GM18505 (cell line): ENCODE results near the gene RRP36.
A peak's percentile ranks its signal among the peaks of the same experiment; 100 is the strongest.
"Not testable (repeated sequence)": the region's sequence is repeated elsewhere in the genome, so short reads cannot be mapped to it uniquely, and the experiment has no call there.

Source experiments
- ATAC-seq: cut with Tn5 transposase; IDR thresholded peaks from one replicate; pipeline ENCODE4 v1.9.1; 2021; ENCODE audit not compliant: unreplicated experiment
- POLR2A ChIP-seq: IDR thresholded peaks from 4 replicates; pipeline ENCODE4 v1.6.1; 2011; ENCODE audit warnings: borderline replicate concordance; ENCODE audit not compliant: insufficient read depth, insufficient read length; ENCODE audit errors: extremely low read depth

The RRP36 gene

DNA sequence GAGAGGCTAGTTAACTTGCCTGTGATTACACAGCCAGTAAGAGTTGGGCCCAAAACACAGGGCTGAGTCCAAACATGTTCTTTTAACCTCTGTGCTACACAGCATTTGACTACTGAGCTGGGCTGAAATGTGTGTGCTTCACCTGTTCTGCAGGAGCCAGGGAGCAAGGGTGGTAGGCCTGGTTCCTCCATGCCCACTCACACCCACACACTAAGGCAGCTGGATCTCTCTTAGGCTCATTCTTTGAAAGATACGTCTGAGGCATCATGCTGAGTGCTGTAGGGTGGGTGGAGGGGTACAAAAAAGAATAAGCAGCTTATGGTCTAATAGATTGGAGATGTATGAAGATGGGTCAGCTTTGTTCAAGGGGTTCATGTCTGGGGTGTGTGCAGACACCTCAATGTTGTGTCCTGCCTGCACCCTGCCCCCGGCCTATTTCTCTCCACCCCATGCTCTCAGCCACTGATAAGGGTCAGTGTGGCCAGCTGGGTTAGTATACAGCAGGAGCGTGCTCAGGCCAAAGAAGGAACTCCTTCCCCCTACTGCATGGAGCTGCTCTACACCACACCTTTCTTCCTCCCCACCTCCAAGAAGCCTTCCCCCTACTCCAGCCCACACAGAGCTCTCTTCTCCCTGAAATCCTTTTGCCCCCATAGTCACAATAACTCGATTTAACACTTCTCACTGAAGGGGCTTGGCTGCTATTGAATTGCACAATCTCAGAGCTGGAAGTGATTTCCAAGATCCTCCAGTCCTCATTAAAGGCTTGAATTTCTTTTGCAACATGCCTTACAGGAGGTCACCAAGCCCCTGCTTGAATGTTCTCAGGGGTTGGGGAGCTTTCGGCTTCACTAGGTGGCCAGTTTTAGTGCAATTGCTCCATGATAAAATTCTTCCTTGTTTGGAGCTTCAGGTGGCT, 33.6 kb upstream of the RRP36 start:
- ATAC-seq = no peak
- TF ChIP-seq POLR2A = no peak

GRCh38 chr6:42988486-42989020, 32.9 kb upstream of the RRP36 start:
- ATAC-seq = no peak
- TF ChIP-seq POLR2A = no peak

DNA sequence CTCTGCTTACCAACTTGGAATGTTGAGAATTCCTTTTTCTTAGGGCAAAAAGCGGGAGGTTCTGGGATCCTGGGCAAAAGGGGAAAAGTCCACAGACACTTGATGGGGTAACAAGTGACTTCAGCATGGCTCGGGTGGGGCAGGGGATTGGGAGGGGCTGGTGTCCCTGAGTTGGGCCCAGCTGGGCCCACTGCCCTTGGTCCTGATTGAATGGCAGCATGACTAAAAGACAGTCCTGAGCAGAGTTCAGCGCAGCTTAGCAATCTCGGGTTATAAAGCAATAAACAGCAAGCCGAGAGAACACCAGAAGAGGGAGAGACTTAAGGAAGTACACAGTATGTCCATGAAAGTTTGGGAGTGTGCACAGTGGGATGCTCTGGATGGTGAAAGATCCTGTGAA, 31.5 kb upstream of the RRP36 start:
- no peak for ATAC-seq
- no peak for TF ChIP-seq POLR2A

GRCh38 chr6:42993445-42993844, 28.0 kb upstream of the RRP36 start:
- no peak for ATAC-seq
- TF ChIP-seq POLR2A = no peak

GRCh38 chr6:42996513-42996912, 24.9 kb upstream of the RRP36 start:
- no peak for ATAC-seq
- no peak for TF ChIP-seq POLR2A

- not testable (repeated sequence) for ATAC-seq
Measured at GRCh38 chr6:42998205-42998604, 23.2 kb upstream of the RRP36 start.

DNA sequence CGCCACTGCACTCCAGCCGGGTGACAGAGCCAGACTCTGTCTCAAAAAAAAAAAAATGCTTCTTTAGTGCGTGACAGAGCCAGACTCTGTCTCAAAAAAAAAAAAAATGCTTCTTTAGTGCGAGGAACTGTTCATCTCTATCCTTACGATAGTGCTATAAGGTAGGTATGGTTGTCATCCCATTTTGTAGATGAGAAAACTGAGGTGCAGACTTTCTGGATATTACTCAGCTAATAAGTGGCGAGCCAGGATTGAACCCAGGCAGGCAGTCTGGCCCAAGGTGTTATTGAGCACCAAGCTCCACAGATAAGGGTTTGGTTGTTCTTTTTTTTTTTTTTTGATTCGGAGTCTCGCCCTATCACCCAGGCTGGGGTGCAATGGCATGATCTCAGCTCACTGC, 19.6 kb upstream of the RRP36 start:
- no peak for ATAC-seq
- TF ChIP-seq POLR2A = no peak

DNA sequence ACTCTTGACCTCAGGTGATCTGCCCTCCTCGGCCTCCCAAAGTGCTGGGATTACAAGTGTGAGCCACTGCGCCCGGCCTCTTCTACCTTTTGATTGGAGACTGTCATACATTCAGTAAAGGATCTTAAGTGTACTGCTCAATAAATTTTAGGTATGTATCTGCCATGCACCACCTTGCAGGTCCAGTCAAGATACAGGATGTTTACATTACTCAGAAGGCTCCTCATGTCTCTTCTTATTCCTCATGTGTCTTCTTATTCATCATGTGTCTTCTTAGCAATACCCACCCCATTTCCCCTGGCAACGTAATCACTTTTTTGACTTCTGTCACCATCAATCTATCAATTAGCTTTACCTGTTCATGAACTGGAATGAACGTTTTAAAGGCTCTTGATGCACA, 15.6 kb upstream of the RRP36 start:
- ATAC-seq = no peak

GRCh38 chr6:43006251-43006650, 15.2 kb upstream of the RRP36 start:
- TF ChIP-seq POLR2A = no peak
- ATAC-seq = no peak

More for the DNA sequence above, 15.6 kb upstream of the RRP36 start:
- no peak for TF ChIP-seq POLR2A

- TF ChIP-seq POLR2A = no peak
Measured at GRCh38 chr6:43007126-43007525, 14.3 kb upstream of the RRP36 start.

GRCh38 chr6:43009124-43009523, 12.3 kb upstream of the RRP36 start:
- TF ChIP-seq POLR2A = no peak
- no peak for ATAC-seq

More at GRCh38 chr6:43007126-43007525, 14.3 kb upstream of the RRP36 start:
- ATAC-seq = no peak

DNA sequence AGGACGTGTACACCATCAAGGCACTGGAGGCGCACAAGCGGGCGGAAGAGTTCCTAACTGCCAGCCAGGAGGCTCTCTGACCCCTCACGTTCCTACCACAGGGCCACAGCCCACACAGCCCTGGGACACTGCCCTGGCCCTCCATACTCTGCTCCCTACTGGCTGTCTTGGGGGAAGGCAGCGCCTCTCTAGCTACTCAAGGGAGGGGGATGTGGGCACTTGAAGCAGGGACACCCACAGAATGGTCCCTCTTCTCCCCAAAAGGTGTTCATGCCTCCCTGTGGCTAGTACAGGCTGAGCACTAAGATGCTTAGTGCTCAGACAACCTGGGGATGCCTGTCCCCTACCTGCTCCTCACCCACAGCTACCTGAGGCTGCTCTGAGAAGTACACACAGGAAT, 10.2 kb upstream of the RRP36 start:
- TF ChIP-seq POLR2A = no peak
- no peak for ATAC-seq

DNA sequence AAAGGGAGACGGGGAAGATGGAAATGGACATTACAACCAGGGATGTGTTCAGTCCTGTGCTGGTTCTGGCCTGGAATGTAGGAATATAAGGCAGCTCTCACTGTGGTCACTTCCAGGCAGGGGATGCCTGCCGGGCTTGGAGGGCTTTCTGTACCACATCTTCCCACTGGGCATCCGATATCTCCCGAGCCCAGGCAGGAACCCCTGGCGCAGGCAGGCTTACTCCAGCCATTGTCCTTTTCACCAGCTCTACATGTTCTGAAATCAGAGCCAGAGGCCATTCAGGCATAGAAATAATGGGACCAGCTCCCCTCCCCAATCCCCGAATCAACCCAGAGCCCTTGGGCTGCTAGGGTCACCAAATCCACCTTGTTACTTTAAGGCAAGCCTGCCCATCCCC, 9.1 kb upstream of the RRP36 start:
- ATAC-seq = no peak
- TF ChIP-seq POLR2A = no peak

DNA sequence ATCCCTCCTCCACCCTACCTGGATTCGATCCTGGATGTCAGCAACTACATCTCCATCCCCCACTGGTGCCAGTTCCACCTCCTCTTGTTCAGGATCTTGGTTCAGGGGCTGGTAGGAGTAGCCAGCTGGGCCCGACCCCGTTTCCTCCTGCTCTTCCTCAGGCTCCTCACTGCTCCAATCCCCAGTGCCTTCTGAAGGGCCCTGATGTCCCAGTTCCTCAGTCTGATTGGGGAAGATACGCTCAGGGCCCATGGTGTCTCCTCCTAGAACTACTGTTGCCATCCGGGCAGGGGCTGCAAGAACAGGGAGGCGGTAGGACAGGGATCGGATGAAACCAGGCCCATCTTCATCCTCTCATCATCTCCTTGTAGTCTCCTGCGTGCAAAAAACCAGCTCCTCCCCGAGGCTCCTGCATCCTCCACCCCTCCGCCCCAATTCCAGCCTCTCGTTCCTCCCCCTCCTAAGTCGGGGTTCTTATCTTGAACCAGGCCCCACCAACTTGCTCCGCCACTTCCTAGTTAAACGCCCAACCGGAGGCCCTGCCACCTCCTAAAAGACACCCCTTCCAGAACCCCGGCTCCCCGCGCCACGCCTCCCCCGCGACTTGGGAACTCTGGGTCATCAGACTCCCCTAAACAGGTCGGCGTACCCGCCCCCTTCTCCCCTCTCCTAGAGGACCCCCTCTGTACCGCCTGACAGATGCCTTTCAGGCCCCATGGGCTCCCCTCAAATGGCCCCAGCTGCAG, 8.2 kb upstream of the RRP36 start:
- peak; percentile 10 for ATAC-seq

More for the DNA sequence above, 8.2 kb upstream of the RRP36 start:
- no peak for TF ChIP-seq POLR2A
